ENCODE measurements around the gene SNRNP48. TPM values are rescaled to one million over a fixed set of nuclear protein-coding genes. Genes with fewer than 3 reads are reported as not detected.

Gene SNRNP48, protein sequence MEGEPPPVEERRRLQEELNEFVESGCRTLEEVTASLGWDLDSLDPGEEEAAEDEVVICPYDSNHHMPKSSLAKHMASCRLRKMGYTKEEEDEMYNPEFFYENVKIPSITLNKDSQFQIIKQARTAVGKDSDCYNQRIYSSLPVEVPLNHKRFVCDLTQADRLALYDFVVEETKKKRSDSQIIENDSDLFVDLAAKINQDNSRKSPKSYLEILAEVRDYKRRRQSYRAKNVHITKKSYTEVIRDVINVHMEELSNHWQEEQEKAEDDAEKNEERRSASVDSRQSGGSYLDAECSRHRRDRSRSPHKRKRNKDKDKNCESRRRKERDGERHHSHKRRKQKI
- total RNA-seq, result 10 to 100 TPM; 13.9 to 19.5 TPM
- 20.5 TPM for polyA plus RNA-seq (2013, experiment 1 of 2)
- polyA plus RNA-seq (2013, experiment 2 of 2), result 18.6 TPM
- long read RNA-seq, experiment 1, full-length matches to known transcripts, result 2 of 9 reads
- long read RNA-seq, experiment 1, partial matches to known transcripts, result 1 of 9 reads
- long read RNA-seq, experiment 1, other reads (novel, unspliced or antisense), result 6 of 9 reads
- long read RNA-seq, experiment 2, full-length matches to known transcripts, result 7 of 19 reads
- long read RNA-seq, experiment 2, partial matches to known transcripts, result 1 of 19 reads
- long read RNA-seq, experiment 2, other reads (novel, unspliced or antisense), result 11 of 19 reads
- long read RNA-seq, experiment 3, full-length matches to known transcripts, result 5 of 12 reads
- long read RNA-seq, experiment 3, partial matches to known transcripts, result 3 of 12 reads
- long read RNA-seq, experiment 3, other reads (novel, unspliced or antisense), result 4 of 12 reads
- long read RNA-seq, experiment 4, full-length matches to known transcripts, result 4 of 10 reads
- long read RNA-seq, experiment 4, partial matches to known transcripts, result 1 of 10 reads
- long read RNA-seq, experiment 4, other reads (novel, unspliced or antisense), result 5 of 10 reads

DNA sequence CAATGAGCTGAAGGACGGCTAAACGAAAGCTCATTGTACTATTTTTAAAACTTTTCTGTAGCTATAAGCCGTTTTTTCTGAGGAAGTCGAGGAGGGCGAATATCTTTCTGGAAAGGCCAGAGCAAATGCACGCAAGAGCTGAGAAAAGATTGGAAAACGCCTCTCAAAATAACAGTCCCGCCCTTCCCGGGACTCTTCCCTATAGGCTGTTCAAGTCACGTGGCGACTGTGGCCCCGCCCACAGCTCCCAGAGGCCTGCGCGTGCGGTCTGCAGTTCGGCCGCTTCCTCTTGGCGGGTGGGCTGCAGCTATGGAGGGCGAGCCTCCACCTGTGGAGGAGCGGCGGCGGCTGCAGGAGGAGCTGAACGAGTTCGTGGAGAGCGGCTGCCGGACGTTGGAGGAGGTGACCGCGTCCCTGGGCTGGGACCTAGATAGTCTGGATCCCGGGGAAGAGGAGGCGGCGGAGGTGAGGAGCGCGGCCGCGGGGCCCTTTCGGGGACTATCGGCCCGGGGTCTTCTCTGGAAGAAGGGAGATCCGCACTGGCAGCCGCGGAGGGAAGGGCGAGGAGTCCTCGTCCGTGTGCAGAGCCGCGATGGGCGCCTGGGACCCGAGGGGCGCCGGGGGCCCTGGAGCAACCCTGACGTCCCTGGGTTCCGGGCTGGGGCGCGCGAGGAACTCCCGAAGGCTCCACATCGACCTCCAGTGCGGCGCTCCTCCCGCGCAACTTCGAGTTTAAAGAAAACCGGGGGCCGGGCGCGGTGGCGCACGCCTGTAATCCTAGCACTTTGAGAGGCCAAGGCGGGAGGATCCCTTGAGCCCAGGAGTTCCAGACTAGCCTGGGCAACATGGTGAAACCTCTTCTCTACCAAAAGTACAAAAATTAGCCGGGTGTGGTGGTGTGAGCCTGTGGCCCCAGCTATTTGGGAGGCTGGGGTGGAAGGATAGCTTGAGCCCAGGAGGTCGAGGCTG lies at the start of gene SNRNP48:
SNRNP48 (plus strand) TSS at position 250 of the 969 bp plus-strand sequence; CDS start at position 310, 60 bp downstream.
- no peaks in the 10 kb centered on the region for H3K9me3 Mint-ChIP-seq
- DNase-seq, result peak; percentile 98
- peak within 1 kb of the TSS; percentile 59 for H3K9ac ChIP-seq (ENCODE audit: extremely low read depth, low read length, poor library complexity, severe bottlenecking)
- peaks cover 35% of the 10 kb centered on the region for H3K36me3 ChIP-seq (ENCODE audit: control insufficient read depth, insufficient read depth, low read length)
- WGBS, 2 experiments (ENCODE audit: insufficient coverage in 1 of 2, insufficient read length in 1 of 2), result 0 to 1% methylated on average over 33 to 72 of the region's 72 CpGs
- H3K4me1 Mint-ChIP-seq, result peaks cover 29% of the 10 kb centered on the region
- TF ChIP-seq, protein P1, sequence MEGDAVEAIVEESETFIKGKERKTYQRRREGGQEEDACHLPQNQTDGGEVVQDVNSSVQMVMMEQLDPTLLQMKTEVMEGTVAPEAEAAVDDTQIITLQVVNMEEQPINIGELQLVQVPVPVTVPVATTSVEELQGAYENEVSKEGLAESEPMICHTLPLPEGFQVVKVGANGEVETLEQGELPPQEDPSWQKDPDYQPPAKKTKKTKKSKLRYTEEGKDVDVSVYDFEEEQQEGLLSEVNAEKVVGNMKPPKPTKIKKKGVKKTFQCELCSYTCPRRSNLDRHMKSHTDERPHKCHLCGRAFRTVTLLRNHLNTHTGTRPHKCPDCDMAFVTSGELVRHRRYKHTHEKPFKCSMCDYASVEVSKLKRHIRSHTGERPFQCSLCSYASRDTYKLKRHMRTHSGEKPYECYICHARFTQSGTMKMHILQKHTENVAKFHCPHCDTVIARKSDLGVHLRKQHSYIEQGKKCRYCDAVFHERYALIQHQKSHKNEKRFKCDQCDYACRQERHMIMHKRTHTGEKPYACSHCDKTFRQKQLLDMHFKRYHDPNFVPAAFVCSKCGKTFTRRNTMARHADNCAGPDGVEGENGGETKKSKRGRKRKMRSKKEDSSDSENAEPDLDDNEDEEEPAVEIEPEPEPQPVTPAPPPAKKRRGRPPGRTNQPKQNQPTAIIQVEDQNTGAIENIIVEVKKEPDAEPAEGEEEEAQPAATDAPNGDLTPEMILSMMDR (conservative IDR thresholded peaks at IDR 0.05), result no peak
- H3K36me3 Mint-ChIP-seq (ENCODE audit: low read depth), result peaks cover 15% of the 10 kb centered on the region
- H3K4me3 ChIP-seq (ENCODE audit: low read length), result peak within 1 kb of the TSS; percentile 91
- H3K4me1 ChIP-seq (ENCODE audit: control insufficient read depth, insufficient read depth, low read length), result no peaks in the 10 kb centered on the region
- H3K27ac Mint-ChIP-seq, result peak within 1 kb of the TSS; percentile 95
- H3K27me3 Mint-ChIP-seq (ENCODE audit: insufficient read depth), result no peaks in the 10 kb centered on the region
- peak within 1 kb of the TSS; percentile 93 for H3K4me3 Mint-ChIP-seq
- no peak within 1 kb of the TSS for H3K27ac ChIP-seq (ENCODE audit: low read depth, low read length)
- no peaks in the 10 kb centered on the region for H3K27me3 ChIP-seq (ENCODE audit: control insufficient read depth, insufficient read depth, low read length, poor library complexity, severe bottlenecking)
- H3K9me3 ChIP-seq (ENCODE audit: control insufficient read depth, low read length), result no peaks in the 10 kb centered on the region

DNA sequence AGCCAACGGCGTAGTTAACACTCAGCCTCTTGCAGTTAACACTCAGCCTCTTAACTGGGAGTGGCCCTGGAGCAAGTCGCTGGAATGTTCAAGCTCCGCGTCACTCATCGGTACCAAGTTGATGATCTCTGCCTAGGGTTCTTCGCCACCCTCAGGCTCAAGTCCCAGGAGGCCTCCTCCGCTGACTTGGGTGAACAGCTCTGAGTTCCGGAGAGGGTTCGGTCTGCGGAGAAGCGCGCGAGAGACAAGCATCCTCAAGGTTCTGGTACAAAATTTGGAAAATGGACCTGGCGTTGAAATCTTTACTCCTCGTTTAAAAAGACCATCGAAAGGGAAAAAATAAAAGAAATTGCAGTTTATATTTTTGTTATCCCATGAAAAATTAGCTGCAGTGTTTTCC lies 49.4 kb upstream of the SNRNP48 start:
- Histone ChIP-seq H3K4me3 (ENCODE audit: low read length) (peak overlapping the region; percentile 90), H3K27ac (ENCODE audit: low read depth, low read length) (no peak overlapping the region), H3K4me1 (ENCODE audit: control insufficient read depth, insufficient read depth, low read length) (peaks cover 4% of the 10 kb centered on the region), H3K9ac (ENCODE audit: extremely low read depth, low read length, poor library complexity, severe bottlenecking) (peak overlapping the region; percentile 83), H3K27me3 (ENCODE audit: control insufficient read depth, insufficient read depth, low read length, poor library complexity, severe bottlenecking) (peaks cover 19% of the 10 kb centered on the region), H3K9me3 (ENCODE audit: control insufficient read depth, low read length) (no peaks in the 10 kb centered on the region), H3K36me3 (ENCODE audit: control insufficient read depth, insufficient read depth, low read length) (no peaks in the 10 kb centered on the region)
- H3K36me3 Mint-ChIP-seq (ENCODE audit: low read depth), result no peaks in the 10 kb centered on the region
- TF ChIP-seq, protein P1 (conservative IDR thresholded peaks at IDR 0.05), result no peak
- no peaks in the 10 kb centered on the region for H3K9me3 Mint-ChIP-seq
- peaks cover 26% of the 10 kb centered on the region for H3K4me1 Mint-ChIP-seq
- peak; percentile 76 for DNase-seq
- H3K4me3 Mint-ChIP-seq, result peak overlapping the region; percentile 91
- H3K27me3 Mint-ChIP-seq (ENCODE audit: insufficient read depth), result peaks cover 36% of the 10 kb centered on the region
- peak overlapping the region; percentile 82 for H3K27ac Mint-ChIP-seq
- 20 to 22% methylated on average over 12 to 17 of the region's 17 CpGs for WGBS, 2 experiments (ENCODE audit: insufficient coverage in 1 of 2, insufficient read length in 1 of 2)
